Astrocyte (in vitro differentiated cells and primary cell): ENCODE results near the gene DCHS2. TPM values are rescaled to one million over a fixed set of nuclear protein-coding genes. Genes with fewer than 3 reads are reported as not detected.

Experiments used
- DNase-seq: peaks from one replicate; pipeline ENCODE4 v3.0.0-alpha.2; 2010; ENCODE audit warnings: low read depth
- FAIRE-seq: peaks from 2 replicates; lab custom pipeline; 2011; peaks lifted over from hg19 to GRCh38; lab: Jason Lieb, UNC
- H2AFZ ChIP-seq: 2 replicates; pipeline ENCODE4 v1.6.0; 2012; ENCODE audit warnings: low read depth, low read length, inconsistent platforms
- H3K27ac ChIP-seq: 2 replicates; pipeline ENCODE4 v1.5.1; 2011; ENCODE audit warnings: low read depth, low read length, inconsistent platforms
- H3K27me3 ChIP-seq: 2 replicates; pipeline ENCODE4 v1.6.0; 2011; ENCODE audit warnings: low read length, inconsistent platforms; ENCODE audit not compliant: insufficient read depth
- H3K36me3 ChIP-seq: 2 replicates; pipeline ENCODE4 v1.5.1; 2011; ENCODE audit warnings: low read length, inconsistent platforms; ENCODE audit not compliant: insufficient read depth
- H3K4me1 ChIP-seq: 2 replicates; pipeline ENCODE4 v1.5.1; 2011; ENCODE audit warnings: low read length, inconsistent platforms; ENCODE audit not compliant: insufficient read depth
- H3K4me2 ChIP-seq: 2 replicates; pipeline ENCODE4 v1.6.0; 2012; ENCODE audit warnings: low read length, inconsistent platforms
- H3K4me3 ChIP-seq: 2 replicates; pipeline ENCODE4 v1.5.1; 2011; ENCODE audit warnings: low read depth, mild to moderate bottlenecking, low read length, inconsistent platforms; ENCODE audit not compliant: insufficient read depth
- H3K79me2 ChIP-seq: 2 replicates; pipeline ENCODE4 v1.6.0; 2012; ENCODE audit warnings: mild to moderate bottlenecking, low read length, inconsistent platforms; ENCODE audit not compliant: insufficient read depth
- H3K9ac ChIP-seq: 2 replicates; pipeline ENCODE4 v1.6.0; 2012; ENCODE audit warnings: mild to moderate bottlenecking, low read length, inconsistent platforms
- H3K9me3 ChIP-seq: 2 replicates; pipeline ENCODE4 v1.5.1; 2012; ENCODE audit warnings: low read depth, mild to moderate bottlenecking, low read length, inconsistent platforms; ENCODE audit not compliant: insufficient read depth
- H4K20me1 ChIP-seq: 2 replicates; pipeline ENCODE4 v1.6.0; 2012; ENCODE audit warnings: low read length, inconsistent platforms; ENCODE audit not compliant: insufficient read depth
- H3K27ac Mint-ChIP-seq: one replicate; pipeline ENCODE4 v1.8.0; 2021; ENCODE audit warnings: mild to moderate bottlenecking, mixed read lengths; ENCODE audit not compliant: unreplicated experiment
- H3K27me3 Mint-ChIP-seq: one replicate; pipeline ENCODE4 v1.8.0; 2021; ENCODE audit warnings: low read depth, mixed read lengths; ENCODE audit not compliant: unreplicated experiment
- H3K36me3 Mint-ChIP-seq: one replicate; pipeline ENCODE4 v1.8.0; 2021; ENCODE audit warnings: low read depth, mixed read lengths; ENCODE audit not compliant: unreplicated experiment
- H3K4me1 Mint-ChIP-seq: one replicate; pipeline ENCODE4 v1.8.0; 2021; ENCODE audit warnings: low read depth, mixed read lengths; ENCODE audit not compliant: unreplicated experiment
- H3K4me3 Mint-ChIP-seq: one replicate; pipeline ENCODE4 v1.8.0; 2021; ENCODE audit warnings: mild to moderate bottlenecking, moderate library complexity, mixed read lengths; ENCODE audit not compliant: unreplicated experiment
- H3K9me3 Mint-ChIP-seq: one replicate; pipeline ENCODE4 v1.8.0; 2021; ENCODE audit warnings: mild to moderate bottlenecking, mixed read lengths; ENCODE audit not compliant: unreplicated experiment
- CTCF ChIP-seq: IDR thresholded peaks from 2 replicates; pipeline ENCODE4 v1.5.1; 2011; ENCODE audit warnings: low read depth, mild to moderate bottlenecking, inconsistent platforms, low read length, moderate library complexity; ENCODE audit not compliant: insufficient read depth
- EZH2 ChIP-seq: IDR thresholded peaks from 2 replicates; pipeline ENCODE4 v1.6.1; 2012; ENCODE audit warnings: mild to moderate bottlenecking, low read length, inconsistent platforms; ENCODE audit not compliant: insufficient read depth
- total RNA-seq: library from RNA; stranded (reverse); gene quantifications from 2 replicates; pipeline ENCODE4 v1.2.1, GENCODE V29; 2021

The DCHS2 gene
- total RNA-seq, 1 donor from 2014 or later = 0.25 TPM

GRCh38 chr4:154234576-154234975, 257.0 kb downstream of the DCHS2 start:
- Histone ChIP-seq H4K20me1 (no peaks in the 10 kb centered on the region), H3K4me1 (no peaks in the 10 kb centered on the region), H3K4me2 (no peak overlapping the region), H2AFZ (no peak overlapping the region), H3K27me3 (no peaks in the 10 kb centered on the region), H3K79me2 (no peaks in the 10 kb centered on the region), H3K9me3 (no peaks in the 10 kb centered on the region), H3K4me3 (no peak overlapping the region), H3K27ac (no peak overlapping the region), H3K36me3 (no peaks in the 10 kb centered on the region), H3K9ac (no peak overlapping the region)
- peaks cover 4% of the 10 kb centered on the region for H3K27me3 Mint-ChIP-seq
- H3K4me1 Mint-ChIP-seq = no peaks in the 10 kb centered on the region
- FAIRE-seq = no peak
- no peak overlapping the region for H3K27ac Mint-ChIP-seq
- TF ChIP-seq CTCF (no peak), EZH2 (no peak)
- DNase-seq = no peak
- no peaks in the 10 kb centered on the region for H3K9me3 Mint-ChIP-seq
- H3K36me3 Mint-ChIP-seq = no peaks in the 10 kb centered on the region
- no peak overlapping the region for H3K4me3 Mint-ChIP-seq

- FAIRE-seq = no peak
- H3K27me3 Mint-ChIP-seq = peaks cover 4% of the 10 kb centered on the region
- H3K9ac ChIP-seq = no peak overlapping the region
These were observed 259.7 kb downstream of the DCHS2 start for GRCh38 chr4:154231806-154232478.

More at GRCh38 chr4:154231806-154232478, 259.7 kb downstream of the DCHS2 start:
- Mint-ChIP-seq H3K4me3 (no peak overlapping the region), H3K27ac (no peak overlapping the region), H3K36me3 (no peaks in the 10 kb centered on the region), H3K4me1 (no peaks in the 10 kb centered on the region), H3K9me3 (no peaks in the 10 kb centered on the region)
- no peak for DNase-seq
- Histone ChIP-seq H3K4me2 (no peak overlapping the region), H4K20me1 (no peaks in the 10 kb centered on the region), H3K36me3 (no peaks in the 10 kb centered on the region), H3K27ac (no peak overlapping the region), H3K79me2 (no peaks in the 10 kb centered on the region), H3K4me1 (no peaks in the 10 kb centered on the region), H3K4me3 (no peak overlapping the region), H2AFZ (no peak overlapping the region), H3K9me3 (no peaks in the 10 kb centered on the region), H3K27me3 (no peaks in the 10 kb centered on the region)
- TF ChIP-seq EZH2 (no peak), CTCF (no peak)
